Measurements from ENCODE around the gene EP400. TPM values are rescaled to one million over a fixed set of nuclear protein-coding genes. Genes with fewer than 3 reads are reported as not detected.

Gene EP400
- total RNA-seq, 1 donor, result 14.5 TPM

GRCh38 chr12:131912518-131913274 is 37.0 kb upstream of the EP400 start:
- H2AFZ ChIP-seq (ENCODE audit: low read length), result no peak overlapping the region
- H3K27ac ChIP-seq (ENCODE audit: low read depth, low read length), result peak overlapping the region; percentile 23
- H3K4me3 ChIP-seq (ENCODE audit: insufficient read depth, low read length), result no peak overlapping the region

GRCh38 chr12:131913666-131914065 is 36.1 kb upstream of the EP400 start:
- Histone ChIP-seq H2AFZ (ENCODE audit: low read length) (no peak overlapping the region), H3K27me3 (ENCODE audit: insufficient read depth, low read length) (no peaks in the 10 kb centered on the region), H4K20me1 (ENCODE audit: insufficient read depth, low read length) (peaks cover 9% of the 10 kb centered on the region), H3K4me1 (ENCODE audit: insufficient read depth, low read length) (peaks cover 9% of the 10 kb centered on the region), H3K9me3 (ENCODE audit: low read depth, low read length) (no peaks in the 10 kb centered on the region), H3K4me2 (ENCODE audit: insufficient read depth, low read length) (no peak overlapping the region), H3K27ac (ENCODE audit: low read depth, low read length) (no peak overlapping the region), H3K79me2 (ENCODE audit: insufficient read depth, low read length) (no peaks in the 10 kb centered on the region), H3K36me3 (ENCODE audit: insufficient read depth, low read length) (peaks cover 26% of the 10 kb centered on the region), H3K4me3 (ENCODE audit: insufficient read depth, low read length) (no peak overlapping the region)
- DNase-seq (ENCODE audit: insufficient read length, low spot score, missing footprints), result peak; percentile 78
- no peak for TF ChIP-seq CTCF (IDR thresholded peaks at IDR 0.05; ENCODE audit: extremely low read depth, low read depth, low read length)

More at GRCh38 chr12:131912518-131913274, 37.0 kb upstream of the EP400 start:
- Histone ChIP-seq H4K20me1 (ENCODE audit: insufficient read depth, low read length) (peaks cover 9% of the 10 kb centered on the region), H3K4me2 (ENCODE audit: insufficient read depth, low read length) (no peak overlapping the region), H3K9me3 (ENCODE audit: low read depth, low read length) (no peaks in the 10 kb centered on the region), H3K27me3 (ENCODE audit: insufficient read depth, low read length) (no peaks in the 10 kb centered on the region), H3K36me3 (ENCODE audit: insufficient read depth, low read length) (peaks cover 26% of the 10 kb centered on the region), H3K4me1 (ENCODE audit: insufficient read depth, low read length) (peaks cover 9% of the 10 kb centered on the region), H3K79me2 (ENCODE audit: insufficient read depth, low read length) (no peaks in the 10 kb centered on the region)
- no peak for TF ChIP-seq CTCF (IDR thresholded peaks at IDR 0.05; ENCODE audit: extremely low read depth, low read depth, low read length)
- DNase-seq (ENCODE audit: insufficient read length, low spot score, missing footprints), result peak; percentile 100

DNA sequence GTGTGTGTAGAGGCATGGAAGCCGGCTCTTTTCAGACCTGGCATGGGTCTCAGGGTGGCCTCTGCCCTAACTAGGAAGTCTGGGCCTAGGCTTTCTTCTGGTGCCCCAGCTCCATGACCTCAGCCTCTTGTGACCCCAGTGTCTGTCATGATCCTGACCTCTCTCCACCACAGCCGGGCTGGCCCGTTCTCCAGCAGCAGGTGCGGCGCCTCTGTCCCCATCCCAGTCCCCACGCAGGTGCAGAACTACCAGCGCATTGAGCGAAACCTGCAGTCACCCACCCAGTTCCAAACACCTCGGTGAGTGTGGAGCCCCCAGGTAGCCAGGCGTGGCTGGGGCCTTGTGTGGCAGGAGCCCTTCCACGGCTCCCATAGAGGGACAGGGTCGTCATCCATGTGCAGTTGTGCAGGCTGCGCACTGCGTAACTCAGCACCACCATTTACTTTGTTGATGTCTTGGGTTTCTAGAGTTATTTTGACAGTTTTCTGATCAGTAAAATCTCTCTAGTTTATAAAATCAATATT is 35.5 kb upstream of the EP400 start:
- peaks cover 9% of the 10 kb centered on the region for H4K20me1 ChIP-seq (ENCODE audit: insufficient read depth, low read length)
- DNase-seq (ENCODE audit: insufficient read length, low spot score, missing footprints), result peak; percentile 50
- no peak overlapping the region for H2AFZ ChIP-seq (ENCODE audit: low read length)
- TF ChIP-seq CTCF (IDR thresholded peaks at IDR 0.05; ENCODE audit: extremely low read depth, low read depth, low read length), result no peak
- H3K27me3 ChIP-seq (ENCODE audit: insufficient read depth, low read length), result no peaks in the 10 kb centered on the region
- no peak overlapping the region for H3K4me3 ChIP-seq (ENCODE audit: insufficient read depth, low read length)
- no peaks in the 10 kb centered on the region for H3K79me2 ChIP-seq (ENCODE audit: insufficient read depth, low read length)
- H3K9me3 ChIP-seq (ENCODE audit: low read depth, low read length), result no peaks in the 10 kb centered on the region
- peaks cover 26% of the 10 kb centered on the region for H3K36me3 ChIP-seq (ENCODE audit: insufficient read depth, low read length)
- H3K4me2 ChIP-seq (ENCODE audit: insufficient read depth, low read length), result no peak overlapping the region
- peaks cover 9% of the 10 kb centered on the region for H3K4me1 ChIP-seq (ENCODE audit: insufficient read depth, low read length)
- no peak overlapping the region for H3K27ac ChIP-seq (ENCODE audit: low read depth, low read length)

- TF ChIP-seq CTCF (IDR thresholded peaks at IDR 0.05; ENCODE audit: extremely low read depth, low read depth, low read length), result no peak
- H3K4me2 ChIP-seq (ENCODE audit: insufficient read depth, low read length), result no peak overlapping the region
- DNase-seq (ENCODE audit: insufficient read length, low spot score, missing footprints), result peak; percentile 86
- no peaks in the 10 kb centered on the region for H3K79me2 ChIP-seq (ENCODE audit: insufficient read depth, low read length)
- peaks cover 28% of the 10 kb centered on the region for H3K36me3 ChIP-seq (ENCODE audit: insufficient read depth, low read length)
- H3K9me3 ChIP-seq (ENCODE audit: low read depth, low read length), result no peaks in the 10 kb centered on the region
- H4K20me1 ChIP-seq (ENCODE audit: insufficient read depth, low read length), result peaks cover 9% of the 10 kb centered on the region
- H3K27ac ChIP-seq (ENCODE audit: low read depth, low read length), result no peak overlapping the region
- H2AFZ ChIP-seq (ENCODE audit: low read length), result no peak overlapping the region
- no peaks in the 10 kb centered on the region for H3K27me3 ChIP-seq (ENCODE audit: insufficient read depth, low read length)
- no peak overlapping the region for H3K4me3 ChIP-seq (ENCODE audit: insufficient read depth, low read length)
- peaks cover 9% of the 10 kb centered on the region for H3K4me1 ChIP-seq (ENCODE audit: insufficient read depth, low read length)
Observed at GRCh38 chr12:131915000-131915689, 34.6 kb upstream of the EP400 start.
